ENCODE data around the gene FOXP1.

DNA sequence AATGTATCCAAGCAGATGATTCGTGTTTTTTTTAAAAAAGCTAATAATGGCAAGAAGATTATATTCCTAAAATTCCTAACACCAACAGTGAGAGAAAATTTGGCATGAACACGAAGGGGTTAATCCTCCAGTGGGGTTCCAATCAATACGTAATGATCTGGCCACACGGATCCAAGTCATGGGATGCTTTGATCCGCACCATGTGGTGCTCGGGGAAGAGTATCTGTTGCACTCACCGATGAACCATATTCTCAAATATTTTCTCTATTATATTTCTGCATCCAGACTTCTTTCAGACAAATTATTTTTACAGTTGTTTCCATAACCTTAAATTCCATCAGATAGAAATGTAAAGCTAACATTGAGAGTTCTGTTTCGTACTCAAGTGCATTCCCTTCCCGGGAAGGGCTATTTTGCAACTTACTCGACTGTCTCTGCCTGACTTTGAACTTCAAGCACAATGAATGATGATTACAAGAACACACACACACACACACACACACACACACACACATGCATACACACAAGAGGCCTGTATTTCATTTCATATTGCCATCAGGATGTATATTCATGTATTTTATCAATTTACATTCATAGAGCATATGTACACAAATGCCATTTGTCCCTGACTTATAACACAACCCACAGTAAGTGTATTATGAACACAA, 567.2 kb downstream of the FOXP1 start:
- TF ChIP-seq EZH2 (IDR thresholded peaks at IDR 0.05; ENCODE audit: borderline replicate concordance, low read length) (no peak), CTCF (IDR thresholded peaks at IDR 0.05; ENCODE audit: low read length) (no peak)
